HG03460 (cell line): ENCODE data around the gene YY1.
"Not testable (repeated sequence)": the region's sequence is repeated elsewhere in the genome, so short reads cannot be mapped to it uniquely, and the experiment has no call there.

Experiments
- ATAC-seq: cut with Tn5 transposase; IDR thresholded peaks from one replicate; pipeline ENCODE4 v1.9.1; 2021; ENCODE audit not compliant: unreplicated experiment

Gene YY1

GRCh38 chr14:100295376-100296105 lies 56.6 kb downstream of the YY1 start:
- no peak for ATAC-seq

- ATAC-seq, result no peak
Observed at GRCh38 chr14:100296106-100296651, 57.2 kb downstream of the YY1 start.

GRCh38 chr14:100296729-100297128 lies 57.8 kb downstream of the YY1 start:
- ATAC-seq, result not testable (repeated sequence)

GRCh38 chr14:100297320-100298300 lies 58.7 kb downstream of the YY1 start:
- ATAC-seq, result peak; percentile 72

GRCh38 chr14:100298551-100299237 lies 59.8 kb downstream of the YY1 start:
- ATAC-seq, result no peak

- ATAC-seq, result no peak
Observed at GRCh38 chr14:100299238-100299560, 60.3 kb downstream of the YY1 start.

GRCh38 chr14:100302616-100303015 lies 63.7 kb downstream of the YY1 start:
- no peak for ATAC-seq

GRCh38 chr14:100303179-100303578 lies 64.2 kb downstream of the YY1 start:
- no peak for ATAC-seq

- ATAC-seq, result no peak
Observed at GRCh38 chr14:100303925-100304324, 65.0 kb downstream of the YY1 start.

GRCh38 chr14:100304825-100305323 lies 65.9 kb downstream of the YY1 start:
- no peak for ATAC-seq

- no peak for ATAC-seq
Observed at GRCh38 chr14:100305324-100306100, 66.6 kb downstream of the YY1 start.

- peak; percentile 90 for ATAC-seq
Observed at GRCh38 chr14:100306101-100306997, 67.4 kb downstream of the YY1 start, which contains the start of gene SLC25A29. Gene SLC25A29 (minus strand): TSS chr14:100306444. CDS start chr14:100306232, 212 bp downstream.

- ATAC-seq, result no peak
Observed at GRCh38 chr14:100306998-100307765, 68.2 kb downstream of the YY1 start.

- ATAC-seq, result no peak
Observed at GRCh38 chr14:100307766-100308426, 69.0 kb downstream of the YY1 start.

GRCh38 chr14:100308427-100308792 lies 69.5 kb downstream of the YY1 start:
- ATAC-seq, result not testable (repeated sequence)

GRCh38 chr14:100309028-100309737 lies 70.2 kb downstream of the YY1 start:
- ATAC-seq, result no peak
